HG02763 (cell line): ENCODE measurements around the gene NAA80.

Source experiments
- ATAC-seq: cut with Tn5 transposase; IDR thresholded peaks from one replicate; pipeline ENCODE4 v1.9.1; 2021; ENCODE audit warnings: mild to moderate bottlenecking, moderate library complexity; ENCODE audit not compliant: unreplicated experiment

Gene NAA80

GRCh38 chr3:50330330-50330729 is 31.1 kb upstream of the NAA80 start:
- no peak for ATAC-seq

- peak; percentile 84 for ATAC-seq
Measured at GRCh38 chr3:50327943-50328691, 28.9 kb upstream of the NAA80 start, which contains the start of gene TUSC2. TUSC2 (minus strand) TSS chr3:50328223; CDS start chr3:50328099, 124 bp downstream.

- no peak for ATAC-seq
Measured at GRCh38 chr3:50327129-50327528, 27.9 kb upstream of the NAA80 start.

- ATAC-seq, result no peak
Measured at GRCh38 chr3:50326182-50326541, 27.0 kb upstream of the NAA80 start.

GRCh38 chr3:50325497-50326181 is 26.4 kb upstream of the NAA80 start:
- ATAC-seq, result no peak

- no peak for ATAC-seq
Measured at GRCh38 chr3:50325113-50325480, 25.9 kb upstream of the NAA80 start.

- no peak for ATAC-seq
Measured at GRCh38 chr3:50324351-50325112, 25.3 kb upstream of the NAA80 start.

- ATAC-seq, result no peak
Measured at GRCh38 chr3:50323614-50324199, 24.5 kb upstream of the NAA80 start.

GRCh38 chr3:50323092-50323600 is 23.9 kb upstream of the NAA80 start:
- no peak for ATAC-seq

- no peak for ATAC-seq
Measured at GRCh38 chr3:50322386-50323091, 23.3 kb upstream of the NAA80 start, which contains the start of gene HYAL2. HYAL2 (minus strand) TSS chr3:50322745; CDS start chr3:50320489, 2,256 bp downstream.

GRCh38 chr3:50322115-50322385 is 22.8 kb upstream of the NAA80 start:
- no peak for ATAC-seq

GRCh38 chr3:50321336-50322114 is 22.3 kb upstream of the NAA80 start:
- ATAC-seq, result peak; percentile 82

- ATAC-seq, result peak; percentile 51
Measured at GRCh38 chr3:50320853-50321335, 21.7 kb upstream of the NAA80 start.

GRCh38 chr3:50319894-50320625 is 20.9 kb upstream of the NAA80 start:
- ATAC-seq, result no peak

- ATAC-seq, result no peak
Measured at GRCh38 chr3:50319181-50319893, 20.1 kb upstream of the NAA80 start.

- ATAC-seq, result no peak
Measured at GRCh38 chr3:50318615-50319014, 19.4 kb upstream of the NAA80 start.

GRCh38 chr3:50318163-50318562 is 19.0 kb upstream of the NAA80 start:
- no peak for ATAC-seq

- ATAC-seq, result no peak
Measured at GRCh38 chr3:50317300-50317699, 18.1 kb upstream of the NAA80 start.
